Measurements from ENCODE around the gene FLT3.
"Not testable (repeated sequence)": the region's sequence is repeated elsewhere in the genome, so short reads cannot be mapped to it uniquely, and the experiment has no call there.

DNA sequence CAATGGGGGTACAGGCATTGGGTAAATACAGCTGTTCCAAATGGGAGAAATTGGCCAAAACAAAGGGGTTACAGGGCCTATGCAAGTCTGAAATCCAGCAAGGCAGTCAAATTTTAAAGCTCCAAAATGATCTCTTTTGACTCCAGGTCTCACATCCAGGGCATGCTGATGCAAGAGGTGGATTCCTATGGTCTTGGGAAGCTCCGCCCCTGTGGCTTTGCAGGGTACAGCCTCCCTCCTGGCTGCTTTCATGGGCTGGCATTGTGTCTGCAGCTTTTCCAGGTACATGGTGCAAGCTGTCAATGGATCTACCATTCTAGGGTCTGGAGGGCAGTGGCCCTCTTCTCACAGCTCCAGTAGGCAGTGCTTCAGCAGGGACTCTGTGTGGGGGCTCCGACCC, 22.6 kb downstream of the FLT3 start:
- TF ChIP-seq ZNF274 (IDR thresholded peaks at IDR 0.05; ENCODE audit: low read depth, low read length); SUZ12 (IDR thresholded peaks at IDR 0.05; ENCODE audit: extremely low read depth, insufficient read depth, insufficient read length); YY1 (IDR thresholded peaks at IDR 0.05; ENCODE audit: insufficient read depth, insufficient read length): not testable (repeated sequence)
